ENCODE data around the gene STYK1. TPM values are rescaled to one million over a fixed set of nuclear protein-coding genes. Genes with fewer than 3 reads are reported as not detected.

The STYK1 gene
- total RNA-seq, 1 donor from 2014 or later, result 0.15 TPM

DNA sequence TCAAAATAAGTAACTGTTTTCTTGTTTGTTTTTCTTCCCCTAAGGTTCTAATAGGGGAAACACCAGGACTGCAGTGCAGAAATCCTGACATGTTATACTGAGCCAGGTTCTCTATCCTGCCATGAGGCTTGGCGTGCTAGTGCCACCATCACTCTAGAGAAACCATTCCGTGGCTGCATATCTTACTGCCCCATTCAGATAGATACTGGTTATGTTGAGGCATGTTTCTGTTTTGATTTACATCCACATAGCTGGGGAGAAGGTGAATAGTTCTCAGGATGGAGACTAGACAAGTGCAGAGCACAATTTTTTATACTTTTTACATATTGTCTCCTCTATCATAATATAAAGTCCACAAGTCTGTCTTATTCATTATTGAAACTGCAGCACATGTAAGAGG, 72.0 kb downstream of the STYK1 start:
- no peaks in the 10 kb centered on the region for H3K27me3 Mint-ChIP-seq (ENCODE audit: insufficient read depth, low read depth)
- H3K79me2 ChIP-seq (ENCODE audit: low read depth), result no peaks in the 10 kb centered on the region
- no peak overlapping the region for H3K4me2 ChIP-seq
- no peak overlapping the region for H3K9ac ChIP-seq
- no peak overlapping the region for H3K27ac ChIP-seq
- H3K4me3 ChIP-seq, result no peak overlapping the region
- no peaks in the 10 kb centered on the region for H3K4me1 Mint-ChIP-seq
- peaks cover 19% of the 10 kb centered on the region for H3K36me3 ChIP-seq
- no peak overlapping the region for H3K27ac Mint-ChIP-seq
- TF ChIP-seq, protein P1, sequence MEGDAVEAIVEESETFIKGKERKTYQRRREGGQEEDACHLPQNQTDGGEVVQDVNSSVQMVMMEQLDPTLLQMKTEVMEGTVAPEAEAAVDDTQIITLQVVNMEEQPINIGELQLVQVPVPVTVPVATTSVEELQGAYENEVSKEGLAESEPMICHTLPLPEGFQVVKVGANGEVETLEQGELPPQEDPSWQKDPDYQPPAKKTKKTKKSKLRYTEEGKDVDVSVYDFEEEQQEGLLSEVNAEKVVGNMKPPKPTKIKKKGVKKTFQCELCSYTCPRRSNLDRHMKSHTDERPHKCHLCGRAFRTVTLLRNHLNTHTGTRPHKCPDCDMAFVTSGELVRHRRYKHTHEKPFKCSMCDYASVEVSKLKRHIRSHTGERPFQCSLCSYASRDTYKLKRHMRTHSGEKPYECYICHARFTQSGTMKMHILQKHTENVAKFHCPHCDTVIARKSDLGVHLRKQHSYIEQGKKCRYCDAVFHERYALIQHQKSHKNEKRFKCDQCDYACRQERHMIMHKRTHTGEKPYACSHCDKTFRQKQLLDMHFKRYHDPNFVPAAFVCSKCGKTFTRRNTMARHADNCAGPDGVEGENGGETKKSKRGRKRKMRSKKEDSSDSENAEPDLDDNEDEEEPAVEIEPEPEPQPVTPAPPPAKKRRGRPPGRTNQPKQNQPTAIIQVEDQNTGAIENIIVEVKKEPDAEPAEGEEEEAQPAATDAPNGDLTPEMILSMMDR (IDR thresholded peaks at IDR 0.05), result no peak
- TF ChIP-seq EZH2 (IDR thresholded peaks at IDR 0.05) (no peak), EZH2phosphoT487 (IDR thresholded peaks at IDR 0.05) (no peak)
- H3K4me3 Mint-ChIP-seq, result no peak overlapping the region
- no peaks in the 10 kb centered on the region for H3K27me3 ChIP-seq
- DNase-seq (ENCODE audit: low spot score), result no peak
- no peaks in the 10 kb centered on the region for H3F3A ChIP-seq (ENCODE audit: low read depth)
- H3K36me3 Mint-ChIP-seq, result peaks cover 7% of the 10 kb centered on the region
- no peak overlapping the region for H2AFZ ChIP-seq (replicated peaks)
- H4K20me1 ChIP-seq (ENCODE audit: low read depth), result no peaks in the 10 kb centered on the region
- H3K9me3 Mint-ChIP-seq, result no peaks in the 10 kb centered on the region
- H3K9me3 ChIP-seq (ENCODE audit: low read depth), result no peaks in the 10 kb centered on the region
- H3K4me1 ChIP-seq, result no peaks in the 10 kb centered on the region

DNA sequence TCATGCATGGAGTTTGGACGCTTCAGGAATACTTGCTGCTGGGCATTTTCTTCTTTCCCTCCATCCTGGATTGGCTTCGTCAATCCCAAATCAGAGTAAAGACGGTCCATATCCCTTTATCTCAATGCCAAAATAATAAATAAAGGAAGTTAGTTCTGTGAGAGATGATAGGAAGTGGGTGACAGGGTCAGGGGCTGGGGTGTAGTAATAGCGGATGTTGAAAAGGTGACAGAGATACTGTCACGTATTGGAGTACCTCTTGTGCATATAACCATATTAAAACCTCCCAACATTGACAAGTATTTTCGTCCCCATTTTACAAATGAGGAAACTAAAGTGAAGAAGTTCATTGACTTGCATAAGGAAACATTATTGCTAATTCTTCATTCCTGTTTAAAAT, 72.9 kb downstream of the STYK1 start:
- no peak overlapping the region for H2AFZ ChIP-seq (replicated peaks)
- H3K36me3 Mint-ChIP-seq, result peaks cover 7% of the 10 kb centered on the region
- no peak for TF ChIP-seq EZH2 (IDR thresholded peaks at IDR 0.05)
- TF ChIP-seq, protein P1 (IDR thresholded peaks at IDR 0.05), result no peak
- no peak for TF ChIP-seq EZH2phosphoT487 (IDR thresholded peaks at IDR 0.05)
- H3K9ac ChIP-seq, result no peak overlapping the region
- no peaks in the 10 kb centered on the region for H3K27me3 Mint-ChIP-seq (ENCODE audit: insufficient read depth, low read depth)
- no peak overlapping the region for H3K27ac ChIP-seq
- H3K4me3 Mint-ChIP-seq, result no peak overlapping the region
- H3K4me1 Mint-ChIP-seq, result no peaks in the 10 kb centered on the region
- H3K4me3 ChIP-seq, result no peak overlapping the region
- peaks cover 13% of the 10 kb centered on the region for H3K36me3 ChIP-seq
- H3K4me2 ChIP-seq, result no peak overlapping the region
- no peaks in the 10 kb centered on the region for H3F3A ChIP-seq (ENCODE audit: low read depth)
- H3K27ac Mint-ChIP-seq, result no peak overlapping the region
- H3K9me3 Mint-ChIP-seq, result no peaks in the 10 kb centered on the region
- H3K4me1 ChIP-seq, result no peaks in the 10 kb centered on the region
- no peaks in the 10 kb centered on the region for H3K9me3 ChIP-seq (ENCODE audit: low read depth)
- no peaks in the 10 kb centered on the region for H4K20me1 ChIP-seq (ENCODE audit: low read depth)
- H3K79me2 ChIP-seq (ENCODE audit: low read depth), result no peaks in the 10 kb centered on the region
- no peaks in the 10 kb centered on the region for H3K27me3 ChIP-seq
- DNase-seq (ENCODE audit: low spot score), result no peak

DNA sequence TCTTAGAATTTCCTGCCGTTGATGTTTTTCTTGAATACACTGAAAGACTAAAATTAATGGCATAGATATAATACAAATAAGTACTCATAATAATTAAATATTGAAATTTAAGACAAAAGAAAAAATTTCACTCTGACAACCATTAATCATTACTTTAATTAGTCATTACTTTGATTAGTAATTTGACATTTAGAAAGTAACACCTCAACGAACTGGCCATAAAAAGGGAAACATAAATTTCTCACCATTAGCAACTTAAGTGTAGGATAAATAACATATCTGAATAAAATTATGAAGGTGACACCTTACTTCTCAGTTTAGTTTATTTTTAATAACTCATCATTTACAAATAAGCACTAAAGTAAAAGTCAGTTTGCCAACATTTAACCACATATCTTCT, 78.0 kb downstream of the STYK1 start:
- Mint-ChIP-seq H3K27ac (no peak overlapping the region), H3K36me3 (no peaks in the 10 kb centered on the region), H3K4me1 (no peaks in the 10 kb centered on the region), H3K27me3 (ENCODE audit: insufficient read depth, low read depth) (no peaks in the 10 kb centered on the region), H3K9me3 (no peaks in the 10 kb centered on the region), H3K4me3 (no peak overlapping the region)
- no peak overlapping the region for H3K4me3 ChIP-seq
- no peaks in the 10 kb centered on the region for H3K27me3 ChIP-seq
- no peak overlapping the region for H3K9ac ChIP-seq
- no peaks in the 10 kb centered on the region for H3K79me2 ChIP-seq (ENCODE audit: low read depth)
- no peaks in the 10 kb centered on the region for H3K4me1 ChIP-seq
- no peak for TF ChIP-seq EZH2phosphoT487 (IDR thresholded peaks at IDR 0.05)
- TF ChIP-seq, protein P1 (IDR thresholded peaks at IDR 0.05), result no peak
- no peaks in the 10 kb centered on the region for H3F3A ChIP-seq (ENCODE audit: low read depth)
- H3K9me3 ChIP-seq (ENCODE audit: low read depth), result no peaks in the 10 kb centered on the region
- no peaks in the 10 kb centered on the region for H4K20me1 ChIP-seq (ENCODE audit: low read depth)
- H3K27ac ChIP-seq, result no peak overlapping the region
- H2AFZ ChIP-seq (replicated peaks), result no peak overlapping the region
- DNase-seq (ENCODE audit: low spot score), result no peak
- H3K4me2 ChIP-seq, result no peak overlapping the region
- H3K36me3 ChIP-seq, result no peaks in the 10 kb centered on the region

- H3K79me2 ChIP-seq (ENCODE audit: low read depth), result no peaks in the 10 kb centered on the region
- TF ChIP-seq EZH2 (IDR thresholded peaks at IDR 0.05) (no peak), EZH2phosphoT487 (IDR thresholded peaks at IDR 0.05) (no peak)
- TF ChIP-seq, protein P1 (IDR thresholded peaks at IDR 0.05), result no peak
- H3K4me3 Mint-ChIP-seq, result no peak overlapping the region
- no peaks in the 10 kb centered on the region for H3K4me1 Mint-ChIP-seq
- no peaks in the 10 kb centered on the region for H4K20me1 ChIP-seq (ENCODE audit: low read depth)
- H3K4me3 ChIP-seq, result no peak overlapping the region
- no peaks in the 10 kb centered on the region for H3K9me3 ChIP-seq (ENCODE audit: low read depth)
- H3K9me3 Mint-ChIP-seq, result no peaks in the 10 kb centered on the region
- no peak overlapping the region for H3K27ac Mint-ChIP-seq
- H3K27ac ChIP-seq, result no peak overlapping the region
- peaks cover 3% of the 10 kb centered on the region for H3K36me3 ChIP-seq
- no peak overlapping the region for H3K4me2 ChIP-seq
- DNase-seq (ENCODE audit: low spot score), result no peak
- H3K9ac ChIP-seq, result no peak overlapping the region
- H3K27me3 ChIP-seq, result no peaks in the 10 kb centered on the region
- H3K27me3 Mint-ChIP-seq (ENCODE audit: insufficient read depth, low read depth), result no peaks in the 10 kb centered on the region
- no peak overlapping the region for H2AFZ ChIP-seq (replicated peaks)
- H3K36me3 Mint-ChIP-seq, result no peaks in the 10 kb centered on the region
- no peaks in the 10 kb centered on the region for H3F3A ChIP-seq (ENCODE audit: low read depth)
- no peaks in the 10 kb centered on the region for H3K4me1 ChIP-seq
Measured at GRCh38 chr12:10590966-10591365, 82.9 kb downstream of the STYK1 start.
